Measurements from ENCODE around the gene USP12. TPM values are rescaled to one million over a fixed set of nuclear protein-coding genes. Genes with fewer than 3 reads are reported as not detected.
A peak's percentile ranks its signal among the peaks of the same experiment; 100 is the strongest.

The USP12 gene
- total RNA-seq, 4 donors from 2014 or later: 28.7 to 31.2 (median 29.7) TPM

GRCh38 chr13:27166313-27166712 lies 5.3 kb downstream of the USP12 start:
- Histone ChIP-seq H3K36me3 (no peaks in the 10 kb centered on the region), H3K4me3 (no peak overlapping the region), H3K4me1 (peaks cover 0 to 36% (median 2%) of the 10 kb centered on the region in 4 donors), H3K27me3 (no peaks in the 10 kb centered on the region), H3K27ac (peak overlapping the region in 1 of 4 donors; percentile 2), H3K9me3 (no peaks in the 10 kb centered on the region)
- TF ChIP-seq CTCF (IDR thresholded peaks at IDR 0.05) (no peak), POLR2A (IDR thresholded peaks at IDR 0.05) (no peak)
- DNase-seq: no peak

- peak overlapping the region in 1 of 4 donors; percentile 43 for H3K27ac ChIP-seq
- no peaks in the 10 kb centered on the region for H3K27me3 ChIP-seq
- H3K36me3 ChIP-seq: no peaks in the 10 kb centered on the region
- no peaks in the 10 kb centered on the region for H3K9me3 ChIP-seq
- H3K4me1 ChIP-seq: peaks cover 0 to 6% (median 2%) of the 10 kb centered on the region in 4 donors
- TF ChIP-seq POLR2A (IDR thresholded peaks at IDR 0.05) (no peak), CTCF (IDR thresholded peaks at IDR 0.05) (no peak)
- no peak overlapping the region for H3K4me3 ChIP-seq
- no peak for DNase-seq
These were observed 9.6 kb downstream of the USP12 start for GRCh38 chr13:27161980-27162379.

GRCh38 chr13:27161423-27161822 lies 10.2 kb downstream of the USP12 start:
- no peak for DNase-seq
- no peak overlapping the region for H3K4me3 ChIP-seq
- peak overlapping the region in 1 of 4 donors; percentile 43 for H3K27ac ChIP-seq
- TF ChIP-seq POLR2A (IDR thresholded peaks at IDR 0.05): no peak
- TF ChIP-seq CTCF (IDR thresholded peaks at IDR 0.05): no peak
- H3K36me3 ChIP-seq: no peaks in the 10 kb centered on the region
- H3K4me1 ChIP-seq: peaks cover 0 to 6% (median under 1%) of the 10 kb centered on the region in 4 donors
- H3K27me3 ChIP-seq: no peaks in the 10 kb centered on the region
- no peaks in the 10 kb centered on the region for H3K9me3 ChIP-seq

- TF ChIP-seq POLR2A (IDR thresholded peaks at IDR 0.05) (no peak), CTCF (IDR thresholded peaks at IDR 0.05) (no peak)
- Histone ChIP-seq H3K9me3 (no peaks in the 10 kb centered on the region), H3K4me1 (peaks cover 0 to 6% (median 0%) of the 10 kb centered on the region in 4 donors), H3K27me3 (no peaks in the 10 kb centered on the region), H3K36me3 (no peaks in the 10 kb centered on the region), H3K27ac (peak overlapping the region in 1 of 4 donors; percentile 43), H3K4me3 (no peak overlapping the region)
- DNase-seq: no peak
These were observed 10.8 kb downstream of the USP12 start for GRCh38 chr13:27160657-27161295.

GRCh38 chr13:27159806-27160563 lies 11.6 kb downstream of the USP12 start:
- Histone ChIP-seq H3K27ac (no peak overlapping the region), H3K36me3 (no peaks in the 10 kb centered on the region), H3K4me1 (peaks cover 0 to 6% (median 0%) of the 10 kb centered on the region in 4 donors), H3K27me3 (no peaks in the 10 kb centered on the region), H3K4me3 (no peak overlapping the region), H3K9me3 (no peaks in the 10 kb centered on the region)
- DNase-seq: no peak
- TF ChIP-seq POLR2A (IDR thresholded peaks at IDR 0.05) (no peak), CTCF (IDR thresholded peaks at IDR 0.05) (no peak)

Data from Peyer's patch (tissue), 4 donors.